Right atrium auricular region (tissue), 2 donors: ENCODE data around the gene ATAD5. TPM values are rescaled to one million over a fixed set of nuclear protein-coding genes. Genes with fewer than 3 reads are reported as not detected.

Source experiments
- DNase-seq: peaks from one replicate; pipeline ENCODE4 v3.0.0-alpha.2; 2019; ENCODE audit warnings: low spot score
- H3K27ac ChIP-seq, 2 donors: fragments of 200-600 bp; sonication (generic); 1 replicate in 1 of 2; 2 replicates in 1 of 2; pipeline ENCODE4 v1.5.1; 2016 to 2019
- H3K27me3 ChIP-seq, 2 donors: fragments of 200-600 bp; sonication (generic); one replicate each; pipeline versions ENCODE4 v1.5.1 to v1.6.0; 2017 to 2019
- H3K36me3 ChIP-seq: fragments of 200-600 bp; sonication (generic); one replicate; pipeline ENCODE4 v1.5.1; 2016
- H3K4me1 ChIP-seq, 2 donors: fragments of 200-600 bp; sonication (generic); one replicate each; pipeline versions ENCODE4 v1.5.1 to v1.6.0; 2017 to 2019
- H3K4me3 ChIP-seq, 2 donors: fragments of 200-600 bp; sonication (generic); 1 replicate in 1 of 2; 2 replicates in 1 of 2; pipeline ENCODE4 v1.5.1; 2017 to 2019; ENCODE audit warnings: mild to moderate bottlenecking in 1 of 2, moderate library complexity in 1 of 2
- H3K9me3 ChIP-seq, 2 donors: fragments of 200-600 bp; sonication (generic); one replicate each; pipeline ENCODE4 v1.5.1; 2019
- CTCF ChIP-seq, 2 donors: fragments of 200-600 bp; sonication (generic); IDR thresholded peaks; one replicate each; pipeline ENCODE4 v1.5.1; 2019; ENCODE audit warnings: antibody characterized with exemption in 2 of 2
- total RNA-seq, 2 donors: library from RNA; depleted of rRNA; stranded (reverse); fragments of >200 nt; gene quantifications; one replicate each; pipeline ENCODE4 v1.1.0, GENCODE V29; 2016

ATAD5 gene
- total RNA-seq, 2 donors from 2014 or later = 0.35 to 0.70 TPM

DNA sequence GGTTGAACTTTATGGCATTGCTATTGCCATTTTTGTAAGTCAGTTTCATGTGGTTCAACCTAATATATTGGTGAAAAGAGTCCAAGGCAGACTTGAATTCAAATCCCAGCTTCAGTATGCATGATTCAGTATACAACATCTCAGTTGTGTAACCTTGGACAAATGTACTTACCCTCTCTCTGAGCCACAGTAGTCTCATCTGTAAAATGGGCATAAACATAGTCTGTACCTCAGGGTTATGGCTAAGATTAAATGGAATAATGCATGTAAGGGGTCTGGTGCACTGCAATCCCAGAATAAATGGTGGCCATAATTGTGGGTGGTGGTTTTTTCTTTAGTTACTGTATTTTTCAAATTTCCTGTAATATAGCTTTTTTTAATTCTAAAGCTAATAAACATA, 85.3 kb downstream of the ATAD5 start:
- no peak for DNase-seq
- Histone ChIP-seq H3K9me3 (no peaks in the 10 kb centered on the region), H3K27ac (no peak overlapping the region), H3K27me3 (peaks cover 0 to 3% of the 10 kb centered on the region in 2 donors), H3K4me1 (peaks cover 0 to 6% of the 10 kb centered on the region in 2 donors), H3K4me3 (no peak overlapping the region), H3K36me3 (no peaks in the 10 kb centered on the region)
- no peak for TF ChIP-seq CTCF (IDR thresholded peaks at IDR 0.05)

- DNase-seq = no peak
- no peak overlapping the region for H3K27ac ChIP-seq
- H3K4me1 ChIP-seq = peaks cover 0 to 13% of the 10 kb centered on the region in 2 donors
- no peak for TF ChIP-seq CTCF (IDR thresholded peaks at IDR 0.05)
- H3K9me3 ChIP-seq = no peaks in the 10 kb centered on the region
- peaks cover 0 to 12% of the 10 kb centered on the region in 2 donors for H3K27me3 ChIP-seq
- no peak overlapping the region for H3K4me3 ChIP-seq
- H3K36me3 ChIP-seq = no peaks in the 10 kb centered on the region
These were observed 88.5 kb downstream of the ATAD5 start for GRCh38 chr17:30920282-30920681.

- Histone ChIP-seq H3K36me3 (no peaks in the 10 kb centered on the region), H3K27me3 (peaks cover 0 to 12% of the 10 kb centered on the region in 2 donors), H3K4me3 (no peak overlapping the region), H3K9me3 (no peaks in the 10 kb centered on the region), H3K4me1 (peaks cover 0 to 13% of the 10 kb centered on the region in 2 donors), H3K27ac (no peak overlapping the region)
- no peak for TF ChIP-seq CTCF (IDR thresholded peaks at IDR 0.05)
- no peak for DNase-seq
These were observed 89.1 kb downstream of the ATAD5 start for GRCh38 chr17:30920683-30921543.

GRCh38 chr17:30921544-30922196, 89.9 kb downstream of the ATAD5 start, which contains the start of gene ADAP2:
Gene ADAP2, plus strand, starts transcription at chr17:30921945. Its CDS starts 70 bp downstream, at chr17:30922015.
- Histone ChIP-seq H3K27ac (peak within 1 kb of the TSS; percentile 53 to 64), H3K4me1 (peaks cover 0 to 13% of the 10 kb centered on the region in 2 donors), H3K27me3 (peaks cover 0 to 12% of the 10 kb centered on the region in 2 donors), H3K4me3 (peak within 1 kb of the TSS; percentile 39 to 66), H3K36me3 (no peaks in the 10 kb centered on the region), H3K9me3 (no peaks in the 10 kb centered on the region)
- TF ChIP-seq CTCF (IDR thresholded peaks at IDR 0.05) = no peak
- no peak for DNase-seq

DNA sequence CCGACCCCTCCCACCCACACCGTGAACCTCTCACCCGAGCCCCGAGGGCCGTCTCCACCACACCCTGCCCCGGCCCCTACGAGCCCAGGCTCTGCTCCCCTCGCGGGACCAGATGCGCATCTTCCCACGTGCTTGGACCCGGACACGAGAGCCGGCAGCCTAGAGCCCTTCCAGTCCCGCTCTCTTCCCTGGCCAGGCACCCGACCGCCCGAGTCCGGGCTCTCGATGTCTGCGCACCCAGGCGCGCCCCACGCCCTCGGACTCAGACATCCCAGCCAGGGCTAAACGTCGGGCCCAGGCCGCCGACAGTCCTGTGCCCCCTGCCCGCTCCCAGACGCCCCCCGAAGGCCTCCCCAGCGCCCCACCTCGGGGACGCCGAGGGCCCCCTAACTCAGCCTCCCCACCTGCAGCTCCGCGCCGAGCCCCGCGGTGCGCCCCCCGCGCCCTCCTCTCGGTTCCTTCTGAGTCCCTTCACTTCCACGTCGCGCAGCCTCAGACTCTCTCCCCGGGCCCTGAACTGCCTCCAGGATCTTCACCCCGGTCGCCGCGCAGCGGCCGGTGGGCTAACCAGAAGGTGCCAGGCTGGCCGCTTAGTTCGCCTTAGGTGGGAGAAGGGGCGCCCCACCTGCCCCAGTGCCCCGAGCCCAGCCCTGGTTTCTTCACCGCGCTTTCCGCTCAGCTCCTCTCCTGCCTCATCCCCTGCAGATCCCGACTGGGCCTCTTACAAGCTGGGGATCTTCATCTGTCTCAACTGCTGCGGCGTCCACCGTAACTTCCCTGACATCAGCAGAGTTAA, 90.7 kb downstream of the ATAD5 start:
- no peaks in the 10 kb centered on the region for H3K36me3 ChIP-seq
- H3K27ac ChIP-seq = peak overlapping the region; percentile 53 to 64
- H3K27me3 ChIP-seq = peaks cover 0 to 12% of the 10 kb centered on the region in 2 donors
- no peak for DNase-seq
- no peaks in the 10 kb centered on the region for H3K9me3 ChIP-seq
- peak overlapping the region; percentile 39 to 66 for H3K4me3 ChIP-seq
- H3K4me1 ChIP-seq = peaks cover 0 to 13% of the 10 kb centered on the region in 2 donors
- TF ChIP-seq CTCF (IDR thresholded peaks at IDR 0.05) = no peak
